KMS-11 (cell line): ENCODE measurements around the gene ZNF629.

Source experiments
- H2AFZ ChIP-seq: fragments of 200-600 bp; sonication (generic); 2 replicates; pipeline ENCODE4 v1.6.1; 2016; ENCODE audit warnings: antibody characterized with exemption, mixed run types, low read depth
- H3K27ac ChIP-seq: fragments of 200-600 bp; sonication (generic); 2 replicates; pipeline ENCODE4 v1.6.1; 2016; ENCODE audit warnings: mild to moderate bottlenecking, mixed run types
- H3K27me3 ChIP-seq: fragments of 200-600 bp; sonication (generic); 2 replicates; pipeline ENCODE4 v1.6.1; 2017; ENCODE audit warnings: mild to moderate bottlenecking, low read depth, mixed run types, moderate library complexity; ENCODE audit not compliant: insufficient read depth
- H3K36me3 ChIP-seq: fragments of 200-600 bp; sonication (generic); 2 replicates; pipeline ENCODE4 v1.6.1; 2017; ENCODE audit warnings: mild to moderate bottlenecking, mixed run types; ENCODE audit not compliant: insufficient read depth
- H3K4me1 ChIP-seq: fragments of 200-600 bp; sonication (generic); 2 replicates; pipeline ENCODE4 v1.6.1; 2016; ENCODE audit warnings: mild to moderate bottlenecking, low read depth, mixed run types; ENCODE audit not compliant: poor library complexity, severe bottlenecking
- H3K4me2 ChIP-seq: fragments of 200-600 bp; sonication (generic); 2 replicates; pipeline ENCODE4 v1.7.0; 2016; ENCODE audit warnings: mild to moderate bottlenecking, mixed run types
- H3K4me3 ChIP-seq: fragments of 200-600 bp; sonication (generic); IDR thresholded peaks from 2 replicates; pipeline ENCODE4 v1.6.1; 2017; ENCODE audit warnings: low read depth, low read length, mixed read lengths; ENCODE audit not compliant: insufficient read depth
- H3K79me2 ChIP-seq: fragments of 200-600 bp; sonication (generic); 2 replicates; pipeline ENCODE4 v1.6.1; 2016; ENCODE audit warnings: low read depth, mixed run types; ENCODE audit not compliant: insufficient read depth
- H3K9ac ChIP-seq: fragments of 200-600 bp; sonication (generic); 2 replicates; pipeline ENCODE4 v1.6.1; 2016; ENCODE audit warnings: mild to moderate bottlenecking, mixed run types
- H4K20me1 ChIP-seq: fragments of 200-600 bp; sonication (generic); 2 replicates; pipeline ENCODE4 v1.6.1; 2016; ENCODE audit warnings: mild to moderate bottlenecking, mixed run types; ENCODE audit not compliant: insufficient read depth
- TF ChIP-seq, protein P1 (sequence below): fragments of 200-600 bp; sonication (generic); conservative IDR thresholded peaks from 2 replicates; pipeline ENCODE4 v1.6.1; 2017; ENCODE audit warnings: low read depth, mild to moderate bottlenecking, antibody characterized with exemption, low read length, moderate library complexity, mixed read lengths

The ZNF629 gene

DNA sequence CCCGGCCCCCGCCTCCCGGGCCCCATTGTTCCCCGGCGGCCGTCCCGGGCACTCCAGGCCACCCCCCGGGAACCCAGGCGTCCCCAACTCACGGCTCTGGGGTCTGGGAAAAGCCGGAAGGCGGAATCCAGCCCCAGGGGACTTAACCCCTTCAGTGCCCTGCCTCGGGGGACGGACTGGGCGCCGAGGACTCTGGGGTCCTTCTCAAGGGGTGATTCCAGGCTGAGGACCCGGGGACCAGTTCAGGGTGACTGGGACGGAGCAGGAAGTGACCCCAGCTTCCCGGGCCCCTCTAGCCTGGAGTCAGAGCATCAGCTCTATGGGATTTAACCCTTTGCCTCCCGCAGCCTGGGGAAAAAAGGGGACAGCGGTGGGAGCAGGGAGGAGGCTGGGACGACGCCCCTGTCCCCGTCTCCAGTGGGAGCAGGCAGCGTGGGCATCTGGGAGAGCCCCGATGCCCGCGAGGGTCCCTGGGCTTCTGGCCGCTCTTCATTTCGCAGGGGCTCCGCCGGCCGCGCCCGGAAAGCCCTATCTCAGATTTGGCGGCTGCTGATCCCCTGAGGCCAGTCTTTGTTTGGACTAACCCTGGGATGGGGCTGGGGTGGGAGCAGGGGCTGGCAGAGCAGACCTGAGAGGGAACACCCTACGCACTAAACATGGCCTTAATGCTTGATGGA lies at the start of gene ZNF629:
TSS of gene ZNF629 (minus strand) at position 270 of the 677 bp plus-strand sequence. CDS start 2,723 bp downstream, outside the sequence.
- Histone ChIP-seq H4K20me1 (no peaks in the 10 kb centered on the region), H3K4me2 (peak within 1 kb of the TSS; percentile 68), H3K79me2 (no peaks in the 10 kb centered on the region), H3K36me3 (no peaks in the 10 kb centered on the region), H3K9ac (peak within 1 kb of the TSS; percentile 70; the same call in 1 of the 2 replicates), H3K27ac (no peak within 1 kb of the TSS), H3K4me3 (no peak within 1 kb of the TSS), H2AFZ (peak within 1 kb of the TSS; percentile 97), H3K27me3 (peaks cover 3% of the 10 kb centered on the region; the same call in 1 of the 2 replicates), H3K4me1 (peaks cover 5% of the 10 kb centered on the region)
- TF ChIP-seq, protein P1, sequence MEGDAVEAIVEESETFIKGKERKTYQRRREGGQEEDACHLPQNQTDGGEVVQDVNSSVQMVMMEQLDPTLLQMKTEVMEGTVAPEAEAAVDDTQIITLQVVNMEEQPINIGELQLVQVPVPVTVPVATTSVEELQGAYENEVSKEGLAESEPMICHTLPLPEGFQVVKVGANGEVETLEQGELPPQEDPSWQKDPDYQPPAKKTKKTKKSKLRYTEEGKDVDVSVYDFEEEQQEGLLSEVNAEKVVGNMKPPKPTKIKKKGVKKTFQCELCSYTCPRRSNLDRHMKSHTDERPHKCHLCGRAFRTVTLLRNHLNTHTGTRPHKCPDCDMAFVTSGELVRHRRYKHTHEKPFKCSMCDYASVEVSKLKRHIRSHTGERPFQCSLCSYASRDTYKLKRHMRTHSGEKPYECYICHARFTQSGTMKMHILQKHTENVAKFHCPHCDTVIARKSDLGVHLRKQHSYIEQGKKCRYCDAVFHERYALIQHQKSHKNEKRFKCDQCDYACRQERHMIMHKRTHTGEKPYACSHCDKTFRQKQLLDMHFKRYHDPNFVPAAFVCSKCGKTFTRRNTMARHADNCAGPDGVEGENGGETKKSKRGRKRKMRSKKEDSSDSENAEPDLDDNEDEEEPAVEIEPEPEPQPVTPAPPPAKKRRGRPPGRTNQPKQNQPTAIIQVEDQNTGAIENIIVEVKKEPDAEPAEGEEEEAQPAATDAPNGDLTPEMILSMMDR, result no peak

DNA sequence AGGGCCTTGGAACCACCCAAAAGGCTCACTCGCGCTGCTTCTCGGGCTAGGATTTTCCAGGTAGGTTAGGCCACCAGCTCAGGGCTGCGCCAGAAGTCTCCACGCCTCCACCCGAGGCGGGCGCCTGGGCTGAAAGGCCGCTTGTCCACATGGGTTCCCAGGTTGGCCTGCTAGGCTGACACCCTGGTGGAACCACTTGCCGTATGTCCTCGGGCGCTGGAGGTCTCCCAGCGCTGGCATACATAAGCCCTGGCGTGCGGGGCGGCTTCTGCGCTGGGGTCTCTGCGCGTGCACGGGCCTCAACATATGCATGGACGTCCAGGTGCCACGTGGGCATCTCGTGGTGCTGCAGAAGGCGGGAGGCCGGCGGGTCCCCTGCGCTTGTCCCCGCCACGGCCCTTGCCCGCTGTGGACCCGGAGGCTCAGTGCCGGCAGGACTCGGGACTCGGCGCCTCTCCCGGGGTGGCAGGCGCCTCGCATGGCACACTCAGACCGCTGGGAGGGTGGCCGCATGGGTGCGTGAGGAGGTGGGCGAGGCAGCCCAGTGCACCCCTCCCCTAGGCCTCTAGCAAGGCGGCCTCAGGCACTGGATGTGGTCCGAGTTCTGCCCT lies 47.2 kb upstream of the ZNF629 start:
- Histone ChIP-seq H3K27ac (no peak overlapping the region), H2AFZ (no peak overlapping the region), H3K4me2 (no peak overlapping the region), H3K4me1 (no peaks in the 10 kb centered on the region), H3K9ac (no peak overlapping the region), H3K36me3 (no peaks in the 10 kb centered on the region), H3K79me2 (no peaks in the 10 kb centered on the region), H4K20me1 (peaks cover 3% of the 10 kb centered on the region; the same call in 1 of the 2 replicates), H3K27me3 (no peaks in the 10 kb centered on the region), H3K4me3 (no peak overlapping the region)
- TF ChIP-seq, protein P1, result no peak

DNA sequence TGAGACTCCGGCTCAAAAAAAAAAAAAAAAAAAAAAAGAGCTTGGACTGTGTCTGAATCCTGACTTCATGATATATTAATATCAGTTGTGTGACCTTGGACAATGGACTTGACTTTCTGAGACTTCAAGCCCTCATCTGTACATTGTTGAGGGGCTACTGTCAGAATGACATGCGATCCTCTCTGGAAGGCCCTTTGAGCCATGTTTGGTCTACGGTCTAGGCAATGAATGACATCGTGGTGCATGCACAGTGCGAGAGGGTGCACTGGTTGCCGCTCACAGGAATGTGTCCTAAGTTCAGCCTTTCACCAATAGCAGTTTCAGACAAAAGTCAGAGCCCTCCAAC lies 43.0 kb upstream of the ZNF629 start:
- Histone ChIP-seq H4K20me1 (peaks cover 3% of the 10 kb centered on the region; the same call in 1 of the 2 replicates), H3K27me3 (no peaks in the 10 kb centered on the region), H3K36me3 (no peaks in the 10 kb centered on the region), H3K4me3 (no peak overlapping the region), H3K79me2 (no peaks in the 10 kb centered on the region), H3K9ac (no peak overlapping the region), H3K4me2 (no peak overlapping the region), H3K27ac (no peak overlapping the region), H2AFZ (no peak overlapping the region), H3K4me1 (no peaks in the 10 kb centered on the region)
- TF ChIP-seq, protein P1, result no peak

DNA sequence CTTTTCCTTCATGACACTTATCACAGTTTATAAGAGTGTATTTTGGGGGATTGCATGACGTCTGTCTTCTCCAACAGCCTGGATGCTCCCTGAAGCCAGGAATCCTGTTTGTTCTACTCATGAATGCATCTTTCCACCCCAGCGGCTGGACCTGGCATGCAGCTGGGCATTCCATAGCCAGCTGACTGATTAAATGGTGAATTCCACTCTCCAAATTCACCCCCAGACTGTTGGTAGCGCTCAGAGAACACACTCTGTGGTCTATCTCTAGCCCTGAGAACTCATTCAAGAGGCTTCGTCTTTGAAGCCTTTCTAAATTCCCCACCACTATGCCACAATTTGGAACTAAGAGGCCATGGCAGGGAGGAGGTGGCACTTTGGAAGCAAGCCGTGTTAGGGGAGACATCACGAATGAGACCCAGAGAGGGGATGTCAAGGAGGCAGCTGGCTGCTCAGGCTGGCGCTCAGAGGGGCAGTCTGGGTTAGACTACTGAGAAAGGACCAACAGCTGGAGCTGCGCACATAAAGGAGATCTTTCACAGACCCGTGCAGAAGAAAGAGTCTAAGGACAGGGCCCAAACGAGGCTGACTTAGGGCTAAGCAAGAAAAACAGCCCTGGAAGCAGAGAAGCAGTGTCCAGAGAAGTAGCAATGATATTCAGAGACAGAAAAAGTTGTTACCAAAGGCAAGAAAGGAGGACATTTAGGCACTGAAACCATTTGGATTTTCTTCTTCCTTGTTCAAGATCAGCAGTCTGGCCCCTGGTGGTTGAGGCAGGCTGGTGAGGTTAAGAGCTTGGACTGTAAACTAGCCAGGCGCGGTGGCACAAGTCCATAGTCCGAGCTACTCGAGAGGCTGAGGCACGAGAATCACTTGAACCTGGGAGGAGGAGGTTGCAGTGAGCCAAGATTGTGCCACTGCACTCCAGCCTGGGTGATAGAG lies 42.4 kb upstream of the ZNF629 start:
- H3K4me1 ChIP-seq, result no peaks in the 10 kb centered on the region
- TF ChIP-seq, protein P1, result no peak
- H3K27ac ChIP-seq, result no peak overlapping the region
- no peak overlapping the region for H3K4me2 ChIP-seq
- H3K27me3 ChIP-seq, result no peaks in the 10 kb centered on the region
- H3K79me2 ChIP-seq, result no peaks in the 10 kb centered on the region
- peaks cover 3% of the 10 kb centered on the region; the same call in 1 of the 2 replicates for H4K20me1 ChIP-seq
- H3K36me3 ChIP-seq, result no peaks in the 10 kb centered on the region
- no peak overlapping the region for H3K9ac ChIP-seq
- no peak overlapping the region for H3K4me3 ChIP-seq
- no peak overlapping the region for H2AFZ ChIP-seq
